HepG2 (cell line): ENCODE results near the gene PAIP2. TPM values are rescaled to one million over a fixed set of nuclear protein-coding genes. Genes with fewer than 3 reads are reported as not detected.

Source experiments
- ATAC-seq: fragments of 200-7000 bp; cut with Tn5 transposase; 3 replicates; pipeline ENCODE4 v1.9.1; 2020; ENCODE audit warnings: mild to moderate bottlenecking, moderate library complexity
- BruUV-seq: library from RNA; stranded (reverse); fragments of 400-500 nt; replicated peaks from 2 replicates; lab custom pipeline; 2021; lab: Mats Ljungman, UMichigan
- CTCF ChIA-PET: fragments of 300-600 bp; formaldehyde crosslinking; extraction: SDS; loops from one replicate; lab custom pipeline; 2021; ENCODE audit warnings: low total read pairs, inconsistent platforms, low intra/inter-chr PET ratio; lab: Yijun Ruan, JAX
- POLR2A ChIA-PET: fragments of 350-600 bp; sonication (Branson Sonifier 250); formaldehyde crosslinking; loops from one replicate; lab custom pipeline; 2020; ENCODE audit warnings: antibody characterized with exemption, inconsistent platforms; lab: Yijun Ruan, JAX
- DNase-seq: peaks from one replicate; pipeline ENCODE4 v3.0.0-alpha.2; 2015; ENCODE audit warnings: low spot score
- FAIRE-seq: peaks from 3 replicates; lab custom pipeline; 2011; peaks lifted over from hg19 to GRCh38; lab: Jason Lieb, UNC
- H2AFZ ChIP-seq: one replicate; pipeline ENCODE4 v1.6.1; 2011; ENCODE audit warnings: low read length, inconsistent platforms
- H3K27ac ChIP-seq: fragments of 300-600 bp; 3 replicates; pipeline ENCODE4 v1.8.0; 2011; ENCODE audit warnings: mixed run types, mild to moderate bottlenecking, mixed read lengths, low read length, inconsistent platforms; ENCODE audit not compliant: insufficient read depth; ENCODE audit errors: extremely low read length
- H3K27me3 ChIP-seq, 2 experiments: fragments of 200-600 bp in 1 of 2; 2 replicates in 1 of 2; 3 replicates in 1 of 2; pipeline versions ENCODE4 v1.6.0 to v1.8.0; 2011; ENCODE audit warnings: low read length in 2 of 2, mild to moderate bottlenecking in 2 of 2, moderate library complexity in 2 of 2, inconsistent platforms in 1 of 2; ENCODE audit not compliant: insufficient read depth in 2 of 2, control insufficient read depth in 1 of 2
- H3K36me3 ChIP-seq, 2 experiments: fragments of 200-600 bp in 1 of 2; replicated peaks in 1 of 2; 2 replicates in 1 of 2; 3 replicates in 1 of 2; pipeline versions ENCODE4 v1.5.1 to v1.8.0; 2011; ENCODE audit warnings: low read length in 2 of 2, inconsistent platforms in 1 of 2; ENCODE audit not compliant: insufficient read depth in 2 of 2, control insufficient read depth in 1 of 2
- H3K4me1 ChIP-seq: 2 replicates; pipeline ENCODE4 v1.5.1; 2012; ENCODE audit warnings: low read length, inconsistent platforms; ENCODE audit not compliant: insufficient read depth
- H3K4me2 ChIP-seq: 2 replicates; pipeline ENCODE4 v1.6.0; 2011; ENCODE audit warnings: low read depth, low read length, inconsistent platforms
- H3K4me3 ChIP-seq, 3 experiments: fragments of 200-600 bp in 1 of 3; sonication (generic), shearing (Covaris generic) in 1 of 3; replicated peaks in 1 of 3; 2 replicates each; pipeline ENCODE4 v1.5.1; 2011 to 2016; ENCODE audit warnings: low read length in 3 of 3, inconsistent platforms in 2 of 3, low read depth in 2 of 3, mild to moderate bottlenecking in 2 of 3, control low read depth in 1 of 3, mixed read lengths in 1 of 3; ENCODE audit not compliant: insufficient read depth in 1 of 3
- H3K79me2 ChIP-seq: one replicate; pipeline ENCODE4 v1.6.1; 2011; ENCODE audit warnings: low read length, inconsistent platforms; ENCODE audit not compliant: insufficient read depth
- H3K9ac ChIP-seq: 2 replicates; pipeline ENCODE4 v1.6.0; 2011; ENCODE audit warnings: mild to moderate bottlenecking, low read depth, low read length, inconsistent platforms; ENCODE audit not compliant: insufficient read depth
- H3K9me3 ChIP-seq: 2 replicates; pipeline ENCODE4 v1.5.1; 2012; ENCODE audit warnings: mild to moderate bottlenecking, low read length
- H4K20me1 ChIP-seq: 2 replicates; pipeline ENCODE4 v1.6.0; 2011; ENCODE audit warnings: inconsistent platforms, mild to moderate bottlenecking, low read length, moderate library complexity; ENCODE audit not compliant: insufficient read depth
- GFI1 ChIP-seq: sonication (generic); formaldehyde crosslinking; IDR thresholded peaks from 2 replicates; pipeline ENCODE4 v1.5.0; 2020; ENCODE audit warnings: missing genetic modification reagents, mild to moderate bottlenecking, borderline replicate concordance
- HNF4A ChIP-seq: sonication (generic); formaldehyde crosslinking; IDR thresholded peaks from 2 replicates; pipeline ENCODE4 v1.4.0; 2020; ENCODE audit warnings: missing genetic modification reagents
- KLF13 ChIP-seq: sonication (generic); formaldehyde crosslinking; IDR thresholded peaks from 2 replicates; pipeline ENCODE4 v1.4.0; 2020; ENCODE audit warnings: mild to moderate bottlenecking, missing genetic modification reagents
- MEF2D ChIP-seq: sonication (generic); formaldehyde crosslinking; IDR thresholded peaks from 2 replicates; pipeline ENCODE4 v1.5.1; 2020; ENCODE audit warnings: mild to moderate bottlenecking, missing genetic modification reagents
- SOX6 ChIP-seq, 2 experiments: fragments of 450-650 bp in 1 of 2; sonication (generic) in 1 of 2; formaldehyde crosslinking in 1 of 2; IDR thresholded peaks; 2 replicates each; pipeline versions ENCODE4 v1.4.0 to v1.6.1; 2017 to 2020; ENCODE audit warnings: antibody characterized with exemption in 1 of 2, mild to moderate bottlenecking in 1 of 2, missing genetic modification reagents in 1 of 2
- ZNF724P ChIP-seq: sonication (generic); formaldehyde crosslinking; IDR thresholded peaks from 2 replicates; pipeline ENCODE4 v1.8.0; 2022; ENCODE audit warnings: missing genetic modification reagents, borderline replicate concordance
- WGBS: methylation state at CpG from one replicate; pipeline ENCODE4 v1.1.6; 2017; ENCODE audit warnings: low lambda C conversion rate; 5-methylcytosine and 5-hydroxymethylcytosine counted together
- in situ Hi-C: cut with HindIII; loops from 2 replicates; pipeline ENCODE4 v1.10.0; 2017; ENCODE audit warnings: low pct_unique_long_range_greater_than_20kb; ENCODE audit not compliant: extremely low pct_ligation_motif_present
- intact Hi-C: fragments of 100-400 bp; cut with micrococcal nuclease; formaldehyde crosslinking; loops from one replicate; pipeline ENCODE4 v1.10.0; 2022; ENCODE audit not compliant: unreplicated experiment
- polyA plus RNA-seq, 8 experiments: library from polyadenylated mRNA; depleted of rRNA in 3 of 8; stranded (reverse) in 7 of 8; unstranded in 1 of 8; fragments of >200 nt; fragmentation: Illumina TruSeq in 4 of 8; extraction: Trizol in 4 of 8; gene quantifications; 2 replicates each; pipeline versions ENCODE4 v1.2.1 to v1.2.3, GENCODE V29; 2011 to 2016; ENCODE audit warnings: low read depth in 4 of 8, missing spikeins in 1 of 8, mixed read lengths in 1 of 8; ENCODE audit not compliant: insufficient read depth in 1 of 8
- total RNA-seq, 5 experiments: library from RNA; depleted of rRNA; stranded (reverse); fragments of >200 nt; fragmentation: Illumina TruSeq; extraction: Trizol; gene quantifications; 2 replicates each; pipeline ENCODE4 v1.2.3, GENCODE V29; 2016; ENCODE audit warnings: low read depth in 1 of 5
- TF ChIP-seq, protein P1 (sequence below): fragments of 450-650 bp; IDR thresholded peaks from 2 replicates; pipeline ENCODE4 v1.6.1; 2017
- TF ChIP-seq, protein P2 (sequence below): sonication (generic); formaldehyde crosslinking; IDR thresholded peaks from 2 replicates; pipeline ENCODE4 v1.8.0; 2022; ENCODE audit warnings: low read depth, missing genetic modification reagents
- TF ChIP-seq, protein P3 (sequence below): sonication (generic); formaldehyde crosslinking; conservative IDR thresholded peaks from 2 replicates; pipeline ENCODE4 v1.4.0; 2020; ENCODE audit warnings: mild to moderate bottlenecking, missing genetic modification reagents, moderate library complexity

PAIP2 gene
- total and polyA plus RNA-seq, 2 of the 13 experiments (the other 11 are each of a cell fraction or from before 2014, with no cell fraction given), result 61.5 to 76.3 TPM

DNA sequence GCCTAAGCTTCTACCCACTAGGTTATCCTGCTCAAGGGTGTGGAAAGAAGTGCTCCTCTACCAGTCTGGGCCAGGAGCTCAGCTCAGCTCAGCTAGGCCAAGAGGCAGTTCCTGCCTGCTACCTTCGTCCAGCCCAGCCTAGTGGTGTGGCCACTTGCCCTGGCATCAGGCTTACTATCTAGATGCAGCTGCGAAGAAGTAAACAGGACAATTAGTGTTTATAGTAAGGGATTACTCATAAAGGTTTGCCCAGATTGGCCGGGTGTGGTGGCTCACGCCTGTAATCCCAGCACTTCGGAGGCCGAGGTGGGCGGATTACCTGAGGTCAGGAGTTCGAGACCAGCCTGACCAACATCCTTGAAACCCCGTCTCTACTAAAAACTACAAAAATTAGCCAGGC is 75.0 kb downstream of the PAIP2 start:
- H2AFZ ChIP-seq, result no peak overlapping the region
- no peak for FAIRE-seq
- H3K36me3 ChIP-seq, result no peaks in the 10 kb centered on the region; a peak in 1 of 5 replicates
- H3K9ac ChIP-seq, result no peak overlapping the region
- intact Hi-C loops (no loop called here), in situ Hi-C loops (no loop called here)
- ChIA-PET POLR2A (no interaction called here), CTCF (no interaction called here)
- ATAC-seq, result no peak
- DNase-seq, result no peak
- TF ChIP-seq, protein P1, sequence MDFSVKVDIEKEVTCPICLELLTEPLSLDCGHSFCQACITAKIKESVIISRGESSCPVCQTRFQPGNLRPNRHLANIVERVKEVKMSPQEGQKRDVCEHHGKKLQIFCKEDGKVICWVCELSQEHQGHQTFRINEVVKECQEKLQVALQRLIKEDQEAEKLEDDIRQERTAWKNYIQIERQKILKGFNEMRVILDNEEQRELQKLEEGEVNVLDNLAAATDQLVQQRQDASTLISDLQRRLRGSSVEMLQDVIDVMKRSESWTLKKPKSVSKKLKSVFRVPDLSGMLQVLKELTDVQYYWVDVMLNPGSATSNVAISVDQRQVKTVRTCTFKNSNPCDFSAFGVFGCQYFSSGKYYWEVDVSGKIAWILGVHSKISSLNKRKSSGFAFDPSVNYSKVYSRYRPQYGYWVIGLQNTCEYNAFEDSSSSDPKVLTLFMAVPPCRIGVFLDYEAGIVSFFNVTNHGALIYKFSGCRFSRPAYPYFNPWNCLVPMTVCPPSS, result no peak
- TF ChIP-seq ZNF724P (no peak), KLF13 (CRISPR knock-in tag) (no peak)
- TF ChIP-seq, protein P2, sequence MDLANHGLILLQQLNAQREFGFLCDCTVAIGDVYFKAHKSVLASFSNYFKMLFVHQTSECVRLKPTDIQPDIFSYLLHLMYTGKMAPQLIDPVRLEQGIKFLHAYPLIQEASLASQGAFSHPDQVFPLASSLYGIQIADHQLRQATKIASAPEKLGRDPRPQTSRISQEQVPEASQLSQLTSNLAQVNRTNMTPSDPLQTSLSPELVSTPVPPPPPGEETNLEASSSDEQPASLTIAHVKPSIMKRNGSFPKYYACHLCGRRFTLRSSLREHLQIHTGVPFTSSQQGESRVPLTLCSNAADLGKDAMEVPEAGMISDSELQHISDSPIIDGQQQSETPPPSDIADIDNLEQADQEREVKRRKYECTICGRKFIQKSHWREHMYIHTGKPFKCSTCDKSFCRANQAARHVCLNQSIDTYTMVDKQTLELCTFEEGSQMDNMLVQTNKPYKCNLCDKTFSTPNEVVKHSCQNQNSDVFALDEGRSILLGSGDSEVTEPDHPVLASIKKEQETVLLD (CRISPR knock-in tag), result no peak
- peaks cover 39% of the 10 kb centered on the region for H3K4me1 ChIP-seq
- H3K4me2 ChIP-seq, result no peak overlapping the region
- no peak overlapping the region for H3K4me3 ChIP-seq
- no peaks in the 10 kb centered on the region for H3K27me3 ChIP-seq
- H4K20me1 ChIP-seq, result no peaks in the 10 kb centered on the region
- no TSS peak for BruUV-seq
- WGBS, result 96% methylated on average over 9 of the region's 9 CpGs
- H3K9me3 ChIP-seq, result no peaks in the 10 kb centered on the region
- H3K27ac ChIP-seq, result no peak overlapping the region
- no peaks in the 10 kb centered on the region for H3K79me2 ChIP-seq

DNA sequence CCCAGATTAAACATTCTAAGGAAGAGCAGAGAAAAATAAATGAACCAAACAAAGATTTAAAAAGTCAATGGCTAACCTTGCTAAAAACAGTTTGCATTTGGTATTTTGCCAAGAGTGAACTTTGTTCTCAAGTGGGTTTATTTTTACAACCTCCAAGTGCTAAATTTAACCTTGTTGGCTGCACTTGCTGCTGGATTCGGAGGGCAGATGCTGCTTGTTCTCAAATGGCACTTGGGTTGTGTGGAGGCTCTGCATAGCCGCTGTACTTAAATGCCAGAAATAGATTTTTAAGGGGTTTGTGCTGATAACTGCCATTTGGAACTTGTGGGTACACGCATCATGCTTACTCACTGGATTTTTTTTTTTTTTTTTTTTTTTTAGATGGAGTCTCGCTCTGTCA is 75.6 kb downstream of the PAIP2 start:
- intact Hi-C loops, result no loop called here
- POLR2A ChIA-PET, result interaction anchor here (1.0 kb wide), 1 partner anchor 86 kb away, joined by 3 read pairs; no protein-coding TSS in a partner anchor
- Histone ChIP-seq H3K4me1 (peaks cover 39% of the 10 kb centered on the region), H3K79me2 (no peaks in the 10 kb centered on the region), H3K9ac (no peak overlapping the region), H3K4me3 (no peak overlapping the region), H2AFZ (no peak overlapping the region), H4K20me1 (no peaks in the 10 kb centered on the region), H3K27ac (peak overlapping the region; percentile 24), H3K9me3 (no peaks in the 10 kb centered on the region), H3K36me3 (no peaks in the 10 kb centered on the region; a peak in 1 of 5 replicates), H3K4me2 (peak overlapping the region; percentile 37), H3K27me3 (no peaks in the 10 kb centered on the region)
- 72% methylated on average over 4 of the region's 4 CpGs for WGBS
- ATAC-seq (no peak), FAIRE-seq (peak; percentile 43), DNase-seq (no peak)
- CTCF ChIA-PET, result no interaction called here
- TF ChIP-seq SOX6 (IDR thresholded peaks at IDR 0.05), result no peak
- 0 out of 2 replicates have a peak, but pooled peaks have one; percentile 23 for TF ChIP-seq SOX6 (CRISPR knock-in tag; IDR thresholded peaks at IDR 0.05)
- 0 out of 2 replicates have a peak, but pooled peaks have one; percentile 13 for TF ChIP-seq HNF4A
- peak; percentile 93 for TF ChIP-seq MEF2D (CRISPR knock-in tag)
- TF ChIP-seq, protein P3, sequence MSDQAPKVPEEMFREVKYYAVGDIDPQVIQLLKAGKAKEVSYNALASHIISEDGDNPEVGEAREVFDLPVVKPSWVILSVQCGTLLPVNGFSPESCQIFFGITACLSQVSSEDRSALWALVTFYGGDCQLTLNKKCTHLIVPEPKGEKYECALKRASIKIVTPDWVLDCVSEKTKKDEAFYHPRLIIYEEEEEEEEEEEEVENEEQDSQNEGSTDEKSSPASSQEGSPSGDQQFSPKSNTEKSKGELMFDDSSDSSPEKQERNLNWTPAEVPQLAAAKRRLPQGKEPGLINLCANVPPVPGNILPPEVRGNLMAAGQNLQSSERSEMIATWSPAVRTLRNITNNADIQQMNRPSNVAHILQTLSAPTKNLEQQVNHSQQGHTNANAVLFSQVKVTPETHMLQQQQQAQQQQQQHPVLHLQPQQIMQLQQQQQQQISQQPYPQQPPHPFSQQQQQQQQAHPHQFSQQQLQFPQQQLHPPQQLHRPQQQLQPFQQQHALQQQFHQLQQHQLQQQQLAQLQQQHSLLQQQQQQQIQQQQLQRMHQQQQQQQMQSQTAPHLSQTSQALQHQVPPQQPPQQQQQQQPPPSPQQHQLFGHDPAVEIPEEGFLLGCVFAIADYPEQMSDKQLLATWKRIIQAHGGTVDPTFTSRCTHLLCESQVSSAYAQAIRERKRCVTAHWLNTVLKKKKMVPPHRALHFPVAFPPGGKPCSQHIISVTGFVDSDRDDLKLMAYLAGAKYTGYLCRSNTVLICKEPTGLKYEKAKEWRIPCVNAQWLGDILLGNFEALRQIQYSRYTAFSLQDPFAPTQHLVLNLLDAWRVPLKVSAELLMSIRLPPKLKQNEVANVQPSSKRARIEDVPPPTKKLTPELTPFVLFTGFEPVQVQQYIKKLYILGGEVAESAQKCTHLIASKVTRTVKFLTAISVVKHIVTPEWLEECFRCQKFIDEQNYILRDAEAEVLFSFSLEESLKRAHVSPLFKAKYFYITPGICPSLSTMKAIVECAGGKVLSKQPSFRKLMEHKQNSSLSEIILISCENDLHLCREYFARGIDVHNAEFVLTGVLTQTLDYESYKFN (CRISPR knock-in tag), result 0 out of 2 replicates have a peak, but pooled peaks have one; percentile 44
- no peak for TF ChIP-seq GFI1 (CRISPR knock-in tag)
- no TSS peak for BruUV-seq
- in situ Hi-C loops, result no loop called here
